HG03039 (cell line): ENCODE measurements around the gene GFOD2.

Source experiments
- ATAC-seq: cut with Tn5 transposase; IDR thresholded peaks from one replicate; pipeline ENCODE4 v1.9.1; 2021; ENCODE audit warnings: mild to moderate bottlenecking, moderate library complexity; ENCODE audit not compliant: unreplicated experiment

Gene GFOD2

DNA sequence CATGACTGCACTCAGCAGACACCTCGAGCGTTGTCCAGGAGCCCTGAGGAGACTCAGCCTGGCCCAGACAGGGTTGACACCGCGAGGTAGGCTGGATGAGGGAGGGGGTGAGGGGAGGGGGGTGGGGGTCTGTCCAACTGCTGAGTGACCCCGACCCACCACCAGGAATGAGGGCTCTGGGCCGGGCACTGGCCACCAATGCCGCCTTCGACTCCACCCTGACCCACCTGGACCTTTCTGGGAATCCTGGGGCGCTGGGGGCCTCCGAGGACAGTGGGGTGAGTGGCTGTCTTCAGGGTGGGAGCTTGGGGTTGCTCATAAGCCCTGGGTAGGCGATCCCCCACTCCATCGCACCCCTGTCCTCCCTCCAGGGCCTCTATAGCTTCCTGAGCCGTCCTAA, 71.4 kb downstream of the GFOD2 start:
- ATAC-seq, result no peak

DNA sequence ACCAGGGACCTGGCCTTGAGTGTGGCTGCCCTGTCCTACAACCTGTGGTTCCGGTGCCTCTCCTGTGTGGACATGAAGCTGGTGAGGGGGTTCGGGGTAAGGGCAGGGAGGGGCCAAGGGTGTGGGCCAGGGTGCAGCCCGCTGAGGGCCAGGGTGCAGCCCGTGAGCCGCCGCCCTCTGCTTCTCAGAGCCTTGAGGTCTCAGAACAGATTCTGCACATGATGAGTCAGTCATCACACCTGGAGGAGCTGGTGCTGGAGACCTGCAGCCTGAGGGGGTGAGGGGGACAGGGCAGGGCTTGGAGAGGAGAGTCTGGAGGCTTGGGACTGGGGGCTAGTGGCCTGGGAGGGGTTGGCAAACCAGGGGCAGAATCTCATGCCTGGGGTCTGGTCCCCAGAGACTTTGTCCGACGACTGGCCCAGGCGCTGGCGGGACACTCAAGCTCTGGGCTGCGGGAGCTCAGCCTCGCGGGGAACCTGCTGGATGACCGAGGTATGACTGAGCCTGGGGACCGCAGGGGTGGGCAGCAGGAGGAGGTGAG, 71.9 kb downstream of the GFOD2 start:
- ATAC-seq, result no peak

DNA sequence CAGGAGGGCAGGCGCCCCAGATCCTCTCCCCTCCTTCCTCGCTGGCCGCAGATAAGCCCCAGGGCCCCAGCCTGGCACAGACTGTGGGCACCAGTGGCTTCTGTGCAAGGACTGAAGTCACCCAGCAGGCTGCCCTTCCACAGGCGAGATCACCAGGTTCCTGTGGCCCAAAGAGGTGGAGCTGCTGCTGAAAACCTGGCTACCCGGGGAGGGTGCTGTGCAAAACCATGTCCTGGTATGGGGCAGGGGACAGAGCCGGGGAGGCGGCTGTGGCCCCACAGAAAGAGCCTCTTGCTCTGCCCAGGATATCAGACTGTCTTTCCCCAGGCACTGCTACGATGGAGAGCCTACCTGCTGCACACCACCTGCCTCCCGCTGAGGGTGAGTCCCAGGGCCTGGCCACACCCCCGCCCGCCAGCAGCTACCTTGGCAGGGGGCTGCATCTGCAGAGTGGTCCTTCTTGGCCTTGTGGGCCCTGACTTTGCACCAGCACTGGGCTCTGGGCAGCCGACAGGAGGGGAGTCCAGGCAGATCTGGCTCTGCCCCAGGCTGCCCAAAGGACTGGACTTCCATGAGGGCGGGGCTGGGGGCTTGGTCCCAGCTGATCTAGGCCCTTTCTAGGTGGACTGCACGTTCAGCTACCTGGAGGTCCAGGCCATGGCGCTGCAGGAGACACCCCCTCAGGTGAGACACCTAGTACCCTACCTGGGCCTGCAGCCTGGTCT, 73.6 kb downstream of the GFOD2 start:
- no peak for ATAC-seq

DNA sequence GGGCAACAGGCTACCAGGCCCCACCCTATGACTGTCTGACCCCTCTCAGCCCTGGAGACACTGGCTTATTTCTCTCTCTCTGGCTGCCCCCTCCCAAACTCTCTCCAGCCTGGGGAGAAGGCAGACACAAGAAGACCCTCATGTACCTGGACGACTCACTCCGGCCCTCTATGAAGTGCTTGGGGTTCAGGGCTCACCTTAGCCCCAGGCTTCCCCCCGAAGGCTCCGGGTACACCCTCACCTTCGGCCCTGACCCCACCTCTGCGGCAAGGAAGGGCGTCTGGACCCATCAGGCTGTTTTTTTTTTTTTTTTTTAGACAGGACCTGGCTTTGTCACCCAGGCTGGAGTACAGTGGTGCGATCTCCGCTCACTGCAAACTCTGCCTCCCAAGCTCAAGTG, 75.1 kb downstream of the GFOD2 start:
- no peak for ATAC-seq

DNA sequence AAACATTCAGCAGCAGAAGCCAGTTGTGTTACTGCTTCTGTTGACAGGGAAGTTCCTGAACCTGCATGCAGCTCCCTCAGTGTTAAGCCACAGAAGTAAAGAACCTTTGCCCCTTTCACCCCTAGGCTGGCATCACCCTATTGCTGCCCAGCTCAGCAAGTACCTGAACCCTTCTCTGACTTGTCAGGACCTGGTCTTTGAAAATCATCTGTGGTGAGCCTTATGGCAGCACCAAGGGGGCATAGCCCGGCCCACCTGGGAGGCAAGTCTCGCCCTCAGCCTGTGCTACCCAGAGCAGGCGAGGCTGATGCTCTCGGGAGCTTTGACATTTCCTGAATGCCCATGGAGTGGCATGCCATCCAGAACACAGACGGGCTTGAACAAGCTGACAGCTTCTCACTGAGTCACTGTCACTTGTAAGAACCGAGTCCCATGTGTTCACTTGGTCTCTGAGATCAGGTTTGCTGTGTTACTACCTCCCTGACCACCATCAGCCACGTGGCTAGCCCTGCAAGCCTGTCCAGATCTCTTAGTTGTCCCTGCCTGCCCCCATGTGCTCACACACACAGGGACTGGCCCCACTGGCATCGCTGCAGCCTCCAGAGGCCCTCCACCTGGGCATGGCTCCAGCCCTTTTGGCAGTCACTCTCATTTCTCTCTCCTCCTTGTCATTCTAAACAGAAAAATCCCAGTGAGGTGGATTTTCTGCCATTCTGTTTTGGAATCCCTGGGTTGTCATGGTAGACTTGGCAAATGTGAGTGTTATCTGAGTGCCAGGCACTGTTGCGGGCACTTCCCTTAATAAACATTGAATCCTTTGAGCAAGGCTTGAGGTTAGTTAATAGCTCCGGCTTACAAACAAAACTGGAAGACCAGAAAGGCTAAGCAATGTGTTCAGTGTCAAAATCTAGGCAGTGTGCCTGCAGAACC, 77.1 kb downstream of the GFOD2 start:
- ATAC-seq, result no peak

DNA sequence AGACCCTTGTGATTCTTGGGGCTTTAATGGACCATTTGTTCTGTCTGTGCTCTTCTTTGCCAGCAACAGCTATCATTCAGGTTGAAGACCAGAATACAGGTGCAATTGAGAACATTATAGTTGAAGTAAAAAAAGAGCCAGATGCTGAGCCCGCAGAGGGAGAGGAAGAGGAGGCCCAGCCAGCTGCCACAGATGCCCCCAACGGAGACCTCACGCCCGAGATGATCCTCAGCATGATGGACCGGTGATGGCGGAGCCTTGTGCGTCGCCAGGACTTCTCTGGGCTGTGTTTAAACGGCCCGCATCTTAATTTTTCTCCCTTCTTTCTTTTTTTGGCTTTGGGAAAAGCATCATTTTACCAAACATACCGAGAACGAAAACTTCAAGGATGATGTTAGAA, 81.5 kb downstream of the GFOD2 start:
- no peak for ATAC-seq

DNA sequence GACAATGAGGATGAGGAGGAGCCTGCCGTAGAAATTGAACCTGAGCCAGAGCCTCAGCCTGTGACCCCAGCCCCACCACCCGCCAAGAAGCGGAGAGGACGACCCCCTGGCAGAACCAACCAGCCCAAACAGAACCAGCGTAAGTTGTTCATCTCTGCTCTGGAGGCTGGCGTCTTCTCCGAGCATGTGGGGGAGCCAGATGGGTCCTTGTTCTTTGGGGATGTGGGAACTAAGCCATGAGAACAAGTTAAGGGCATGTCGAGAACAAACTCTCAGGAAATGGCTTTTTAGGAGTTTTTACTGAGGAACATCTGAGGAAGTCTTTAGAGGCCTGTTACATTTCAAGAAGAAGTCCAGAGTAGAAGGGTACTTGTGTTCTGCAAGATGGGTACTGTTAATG, 82.4 kb downstream of the GFOD2 start:
- ATAC-seq, result no peak

DNA sequence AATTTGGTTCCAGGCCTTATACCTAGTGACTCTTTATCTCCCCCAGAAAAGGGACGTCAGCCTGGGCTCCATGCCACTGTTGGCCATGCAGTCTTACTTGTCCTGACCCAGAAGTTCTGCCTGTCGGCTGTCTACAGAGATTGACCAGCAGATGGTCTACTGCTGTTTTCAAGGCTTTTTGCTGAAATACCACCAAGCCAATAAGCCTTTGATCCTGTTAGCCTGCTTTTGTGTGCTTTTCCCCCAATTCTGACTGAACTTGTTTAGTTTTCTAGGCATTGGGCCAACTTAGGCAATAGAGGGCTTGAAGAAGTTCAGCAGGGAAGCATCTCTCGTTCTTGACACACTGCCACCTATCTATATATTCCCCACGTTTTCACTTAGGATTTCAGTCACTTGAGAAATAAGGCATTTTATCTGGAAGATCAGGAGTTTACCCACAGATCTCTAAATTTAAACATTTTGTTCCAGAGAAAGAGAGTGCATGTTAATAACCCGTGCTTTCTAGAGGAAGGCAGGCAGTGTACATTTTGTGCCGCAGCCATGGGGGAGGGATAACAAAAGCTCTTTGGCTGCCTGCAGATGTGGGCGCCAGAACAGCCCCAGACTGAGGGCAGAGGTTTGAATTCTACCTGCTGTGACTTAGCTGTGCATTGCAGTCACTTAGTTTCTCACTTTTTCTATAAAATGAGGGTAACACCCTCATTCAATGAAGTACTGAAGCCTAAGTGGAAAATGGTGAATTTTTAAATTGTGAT, 86.5 kb downstream of the GFOD2 start:
- no peak for ATAC-seq

DNA sequence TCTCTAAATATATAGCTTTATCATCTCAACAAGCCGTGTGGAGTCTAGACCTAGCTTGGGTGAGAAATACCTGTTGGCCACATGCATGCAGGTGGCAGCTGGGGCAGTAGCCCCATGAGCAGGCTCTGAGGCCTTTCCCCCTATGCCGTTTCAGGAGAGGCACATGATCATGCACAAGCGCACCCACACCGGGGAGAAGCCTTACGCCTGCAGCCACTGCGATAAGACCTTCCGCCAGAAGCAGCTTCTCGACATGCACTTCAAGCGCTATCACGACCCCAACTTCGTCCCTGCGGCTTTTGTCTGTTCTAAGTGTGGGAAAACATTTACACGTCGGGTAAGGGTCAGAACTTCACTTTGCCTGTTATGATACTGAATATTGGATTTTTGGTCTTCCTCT, 90.9 kb downstream of the GFOD2 start:
- ATAC-seq, result no peak
